Measurements from ENCODE around the gene APPL2.
"Not testable (repeated sequence)": the region's sequence is repeated elsewhere in the genome, so short reads cannot be mapped to it uniquely, and the experiment has no call there.

Gene APPL2

GRCh38 chr12:105262461-105263184 lies 26.6 kb upstream of the APPL2 start:
- H3K4me1 ChIP-seq (ENCODE audit: control insufficient read depth in 1 of 2, insufficient read depth in 1 of 2, low read depth in 1 of 2, low read length in 1 of 2): no peaks in the 10 kb centered on the region
- H3K36me3 ChIP-seq: no peaks in the 10 kb centered on the region
- TF ChIP-seq CTCF (IDR thresholded peaks at IDR 0.05): no peak
- no peak overlapping the region for H3K4me3 ChIP-seq (ENCODE audit: low read depth in 1 of 2, low read length in 1 of 2)
- H3K27ac ChIP-seq: no peak overlapping the region
- no peaks in the 10 kb centered on the region for H3K27me3 ChIP-seq
- H3K9me3 ChIP-seq: no peaks in the 10 kb centered on the region

- Histone ChIP-seq H3K4me1 (ENCODE audit: control insufficient read depth in 1 of 2, insufficient read depth in 1 of 2, low read depth in 1 of 2, low read length in 1 of 2) (no peaks in the 10 kb centered on the region), H3K27ac (no peak overlapping the region), H3K4me3 (ENCODE audit: low read depth in 1 of 2, low read length in 1 of 2) (no peak overlapping the region), H3K9me3 (no peaks in the 10 kb centered on the region), H3K27me3 (no peaks in the 10 kb centered on the region), H3K36me3 (no peaks in the 10 kb centered on the region)
- no peak for TF ChIP-seq CTCF (IDR thresholded peaks at IDR 0.05)
These were observed 25.0 kb upstream of the APPL2 start for GRCh38 chr12:105261010-105261409.

GRCh38 chr12:105259226-105259625 lies 23.3 kb upstream of the APPL2 start:
- no peaks in the 10 kb centered on the region for H3K36me3 ChIP-seq
- H3K27ac ChIP-seq: no peak overlapping the region
- no peaks in the 10 kb centered on the region for H3K4me1 ChIP-seq (ENCODE audit: control insufficient read depth in 1 of 2, insufficient read depth in 1 of 2, low read depth in 1 of 2, low read length in 1 of 2)
- H3K4me3 ChIP-seq (ENCODE audit: low read depth in 1 of 2, low read length in 1 of 2): no peak overlapping the region
- no peaks in the 10 kb centered on the region for H3K27me3 ChIP-seq
- H3K9me3 ChIP-seq: no peaks in the 10 kb centered on the region
- no peak for TF ChIP-seq CTCF (IDR thresholded peaks at IDR 0.05)

GRCh38 chr12:105257321-105257728 lies 21.4 kb upstream of the APPL2 start:
- no peak for TF ChIP-seq CTCF (IDR thresholded peaks at IDR 0.05)
- no peaks in the 10 kb centered on the region for H3K4me1 ChIP-seq (ENCODE audit: control insufficient read depth in 1 of 2, insufficient read depth in 1 of 2, low read depth in 1 of 2, low read length in 1 of 2)
- H3K36me3 ChIP-seq: no peaks in the 10 kb centered on the region
- H3K4me3 ChIP-seq (ENCODE audit: low read depth in 1 of 2, low read length in 1 of 2): no peak overlapping the region
- no peaks in the 10 kb centered on the region for H3K27me3 ChIP-seq
- H3K27ac ChIP-seq: no peak overlapping the region
- no peaks in the 10 kb centered on the region for H3K9me3 ChIP-seq

- no peak for TF ChIP-seq CTCF (IDR thresholded peaks at IDR 0.05)
- Histone ChIP-seq H3K27ac (no peak overlapping the region), H3K9me3 (no peaks in the 10 kb centered on the region), H3K4me3 (ENCODE audit: low read depth in 1 of 2, low read length in 1 of 2) (no peak overlapping the region), H3K27me3 (no peaks in the 10 kb centered on the region), H3K36me3 (no peaks in the 10 kb centered on the region), H3K4me1 (ENCODE audit: control insufficient read depth in 1 of 2, insufficient read depth in 1 of 2, low read depth in 1 of 2, low read length in 1 of 2) (no peaks in the 10 kb centered on the region)
These were observed 20.9 kb upstream of the APPL2 start for GRCh38 chr12:105256921-105257320.

GRCh38 chr12:105256431-105256830 lies 20.5 kb upstream of the APPL2 start:
- H3K4me1 ChIP-seq (ENCODE audit: control insufficient read depth in 1 of 2, insufficient read depth in 1 of 2, low read depth in 1 of 2, low read length in 1 of 2): not testable (repeated sequence)

More at GRCh38 chr12:105256431-105256830, 20.5 kb upstream of the APPL2 start:
- not testable (repeated sequence) for H3K27ac ChIP-seq; H3K4me3 ChIP-seq (ENCODE audit: low read depth in 1 of 2, low read length in 1 of 2); H3K27me3 ChIP-seq; H3K9me3 ChIP-seq; H3K36me3 ChIP-seq
